ENCODE results near the gene WDR93.

The WDR93 gene

DNA sequence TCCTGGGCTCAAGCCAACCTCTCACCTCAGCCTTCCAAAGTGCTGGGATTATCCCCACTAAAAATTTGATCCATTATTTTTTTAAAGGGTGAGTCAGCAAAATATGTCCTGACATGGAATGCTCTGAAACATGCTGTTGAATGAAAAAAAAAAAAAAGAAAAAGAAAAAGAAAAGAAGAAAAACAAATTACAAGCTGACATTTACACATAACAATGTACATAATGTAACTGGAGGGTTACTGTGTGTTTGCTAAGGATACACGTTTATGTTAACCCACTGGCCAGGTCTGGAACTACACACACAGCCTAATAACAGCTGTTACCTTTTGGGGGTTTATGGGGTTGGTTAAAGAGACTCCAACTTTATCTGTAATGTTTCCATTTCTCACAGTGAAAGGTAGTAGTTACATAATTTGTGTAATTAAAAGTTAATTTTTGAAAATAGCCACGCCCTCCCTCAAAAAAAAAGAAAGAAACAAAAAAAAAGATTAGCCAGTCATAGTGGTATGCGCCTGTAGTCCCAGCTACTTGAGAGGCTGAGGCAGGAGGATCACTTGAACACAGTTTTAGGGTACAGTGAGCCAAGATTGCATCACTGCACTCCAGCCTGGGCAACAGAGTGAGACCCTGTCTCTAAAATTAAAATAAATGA lies 82.4 kb downstream of the WDR93 start:
- TF ChIP-seq YY1 (IDR thresholded peaks at IDR 0.05; ENCODE audit: insufficient read depth, insufficient read length) (no peak), ZNF274 (IDR thresholded peaks at IDR 0.05; ENCODE audit: low read depth, low read length) (no peak), SUZ12 (IDR thresholded peaks at IDR 0.05; ENCODE audit: extremely low read depth, insufficient read depth, insufficient read length) (no peak)
- no peak for DNase-seq (ENCODE audit: low read depth, low spot score)
- Histone ChIP-seq H3K4me3 (ENCODE audit: insufficient read length, low read depth) (no peak overlapping the region), H3K36me3 (ENCODE audit: insufficient read depth, insufficient read length, low read length) (no peaks in the 10 kb centered on the region), H3K9me3 (ENCODE audit: insufficient read depth, low read length) (no peaks in the 10 kb centered on the region), H3K9ac (ENCODE audit: insufficient read length, low read depth) (no peak overlapping the region), H3K27me3 (ENCODE audit: insufficient read depth, insufficient read length) (peaks cover 25% of the 10 kb centered on the region), H3K4me1 (ENCODE audit: insufficient read depth, insufficient read length) (peaks cover 3% of the 10 kb centered on the region)

DNA sequence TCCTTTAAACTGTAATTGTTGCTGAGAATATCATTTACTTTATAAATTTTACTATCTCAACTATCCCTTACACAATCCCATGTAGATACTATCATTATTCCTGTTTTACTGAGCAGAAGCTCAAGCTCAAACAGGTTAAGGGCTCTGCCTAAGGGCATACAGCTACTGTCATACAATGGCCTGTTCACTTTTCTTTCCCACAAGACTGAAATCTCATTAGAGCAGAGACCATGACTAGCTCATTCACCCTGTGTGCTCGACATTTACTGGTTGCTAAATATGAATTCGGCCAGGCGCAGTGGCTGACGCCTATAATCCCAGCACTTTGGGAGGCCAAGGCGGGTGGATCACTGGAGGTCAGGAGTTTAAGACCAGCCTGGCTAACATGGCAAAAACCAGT lies 83.9 kb downstream of the WDR93 start:
- peaks cover 3% of the 10 kb centered on the region for H3K4me1 ChIP-seq (ENCODE audit: insufficient read depth, insufficient read length)
- H3K27me3 ChIP-seq (ENCODE audit: insufficient read depth, insufficient read length), result peaks cover 32% of the 10 kb centered on the region
- H3K9ac ChIP-seq (ENCODE audit: insufficient read length, low read depth), result no peak overlapping the region
- H3K36me3 ChIP-seq (ENCODE audit: insufficient read depth, insufficient read length, low read length), result no peaks in the 10 kb centered on the region
- H3K4me3 ChIP-seq (ENCODE audit: insufficient read length, low read depth), result no peak overlapping the region
- no peak for DNase-seq (ENCODE audit: low read depth, low spot score)
- no peaks in the 10 kb centered on the region for H3K9me3 ChIP-seq (ENCODE audit: insufficient read depth, low read length)
- no peak for TF ChIP-seq SUZ12 (IDR thresholded peaks at IDR 0.05; ENCODE audit: extremely low read depth, insufficient read depth, insufficient read length)
- no peak for TF ChIP-seq ZNF274 (IDR thresholded peaks at IDR 0.05; ENCODE audit: low read depth, low read length)
- no peak for TF ChIP-seq YY1 (IDR thresholded peaks at IDR 0.05; ENCODE audit: insufficient read depth, insufficient read length)

DNA sequence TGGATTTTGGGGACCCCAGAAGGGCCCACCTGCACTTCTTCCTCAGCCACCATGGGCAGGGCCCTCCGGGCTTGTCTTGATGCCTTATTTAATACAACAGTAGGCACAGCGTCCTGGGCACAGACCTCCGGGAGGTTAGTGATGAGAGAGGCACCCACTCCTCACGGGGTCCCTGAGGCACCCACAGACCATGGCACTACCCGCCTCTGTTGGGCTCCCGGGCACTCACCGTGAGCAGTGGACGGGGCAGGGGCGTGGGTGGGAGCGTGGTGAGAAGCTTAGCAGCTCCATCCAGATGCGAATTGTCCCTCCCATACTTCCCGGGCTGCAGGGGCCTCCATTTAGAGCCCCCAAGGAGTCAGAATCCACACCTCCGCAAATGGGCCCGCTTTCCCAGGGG lies 85.2 kb downstream of the WDR93 start:
- DNase-seq (ENCODE audit: low read depth, low spot score), result no peak
- no peak overlapping the region for H3K4me3 ChIP-seq (ENCODE audit: insufficient read length, low read depth)
- H3K36me3 ChIP-seq (ENCODE audit: insufficient read depth, insufficient read length, low read length), result no peaks in the 10 kb centered on the region
- TF ChIP-seq SUZ12 (IDR thresholded peaks at IDR 0.05; ENCODE audit: extremely low read depth, insufficient read depth, insufficient read length) (no peak), YY1 (IDR thresholded peaks at IDR 0.05; ENCODE audit: insufficient read depth, insufficient read length) (no peak), ZNF274 (IDR thresholded peaks at IDR 0.05; ENCODE audit: low read depth, low read length) (no peak)
- peaks cover 32% of the 10 kb centered on the region for H3K27me3 ChIP-seq (ENCODE audit: insufficient read depth, insufficient read length)
- H3K9me3 ChIP-seq (ENCODE audit: insufficient read depth, low read length), result no peaks in the 10 kb centered on the region
- H3K4me1 ChIP-seq (ENCODE audit: insufficient read depth, insufficient read length), result peaks cover 3% of the 10 kb centered on the region
- H3K9ac ChIP-seq (ENCODE audit: insufficient read length, low read depth), result no peak overlapping the region

DNA sequence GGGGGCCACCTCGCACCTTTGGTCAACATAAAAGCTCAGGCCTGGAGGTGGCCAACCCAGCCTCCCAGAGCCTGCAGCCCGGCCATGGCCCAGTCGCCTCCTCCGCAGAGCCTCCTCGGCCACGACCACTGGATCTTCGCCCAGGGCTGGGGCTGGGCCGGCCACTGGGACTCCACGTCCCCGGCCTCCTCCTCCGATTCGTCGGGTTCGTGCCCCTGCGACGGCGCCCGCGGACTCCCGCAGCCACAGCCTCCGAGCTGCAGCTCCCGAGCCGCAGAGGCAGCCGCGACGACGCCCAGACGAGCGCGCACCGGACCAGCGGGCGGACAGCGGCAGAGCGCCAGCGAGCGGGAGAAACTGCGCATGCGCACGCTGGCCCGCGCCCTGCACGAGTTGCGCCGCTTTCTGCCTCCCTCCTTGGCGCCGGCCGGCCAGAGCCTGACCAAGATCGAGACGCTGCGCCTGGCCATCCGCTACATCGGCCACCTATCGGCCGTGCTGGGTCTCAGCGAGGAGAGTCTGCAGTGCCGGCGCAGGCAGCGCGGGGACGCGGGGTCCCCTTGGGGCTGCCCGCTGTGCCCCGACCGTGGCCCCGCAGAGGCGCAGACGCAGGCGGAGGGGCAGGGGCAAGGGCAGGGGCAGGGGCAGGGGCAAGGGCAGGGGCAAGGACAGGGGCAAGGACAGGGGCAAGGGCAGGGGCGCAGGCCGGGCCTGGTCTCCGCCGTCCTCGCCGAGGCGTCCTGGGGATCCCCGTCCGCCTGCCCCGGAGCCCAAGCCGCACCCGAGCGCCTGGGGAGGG lies 85.9 kb downstream of the WDR93 start, which contains the start of gene MESP2:
Gene MESP2, plus strand, starts transcription at position 59 of the 799 bp plus-strand sequence. Its CDS starts 26 bp downstream, at position 85.
- Histone ChIP-seq H3K9me3 (ENCODE audit: insufficient read depth, low read length) (no peaks in the 10 kb centered on the region), H3K36me3 (ENCODE audit: insufficient read depth, insufficient read length, low read length) (no peaks in the 10 kb centered on the region), H3K27me3 (ENCODE audit: insufficient read depth, insufficient read length) (peaks cover 32% of the 10 kb centered on the region), H3K9ac (ENCODE audit: insufficient read length, low read depth) (peak within 1 kb of the TSS; percentile 77), H3K4me3 (ENCODE audit: insufficient read length, low read depth) (peak within 1 kb of the TSS; percentile 24), H3K4me1 (ENCODE audit: insufficient read depth, insufficient read length) (peaks cover 9% of the 10 kb centered on the region)
- TF ChIP-seq SUZ12 (IDR thresholded peaks at IDR 0.05; ENCODE audit: extremely low read depth, insufficient read depth, insufficient read length) (no peak), YY1 (IDR thresholded peaks at IDR 0.05; ENCODE audit: insufficient read depth, insufficient read length) (no peak), ZNF274 (IDR thresholded peaks at IDR 0.05; ENCODE audit: low read depth, low read length) (no peak)
- peak; percentile 74 for DNase-seq (ENCODE audit: low read depth, low spot score)

DNA sequence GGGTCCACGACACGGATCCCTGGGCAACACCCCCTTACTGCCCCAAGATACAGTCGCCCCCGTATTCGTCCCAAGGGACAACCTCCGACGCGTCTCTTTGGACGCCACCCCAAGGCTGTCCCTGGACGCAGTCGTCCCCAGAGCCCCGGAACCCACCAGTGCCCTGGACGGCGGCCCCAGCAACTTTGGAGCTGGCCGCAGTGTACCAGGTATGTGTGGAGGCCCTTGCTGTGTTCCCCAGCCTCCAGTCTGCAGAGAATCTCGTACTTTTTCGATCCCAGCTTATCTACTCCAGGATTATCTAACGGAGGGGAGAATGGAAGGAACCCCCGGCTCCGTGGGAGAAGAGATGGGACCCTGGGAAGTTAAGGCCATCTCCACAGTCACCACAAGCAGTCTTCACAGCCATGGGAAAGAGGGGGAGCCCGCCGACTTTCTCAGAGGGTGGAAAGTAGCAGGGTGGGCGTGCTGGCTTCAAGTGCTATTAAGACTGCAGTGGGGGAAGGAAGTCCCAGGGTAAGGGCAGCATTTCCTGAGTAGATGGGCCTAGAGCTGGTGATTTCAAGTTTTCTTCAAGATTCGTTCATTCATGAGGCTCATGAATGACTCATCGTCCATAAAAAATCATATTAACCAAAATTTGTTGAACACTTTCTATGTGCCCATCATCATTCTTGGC lies 86.6 kb downstream of the WDR93 start:
- Histone ChIP-seq H3K27me3 (ENCODE audit: insufficient read depth, insufficient read length) (peaks cover 32% of the 10 kb centered on the region), H3K4me3 (ENCODE audit: insufficient read length, low read depth) (no peak overlapping the region), H3K9ac (ENCODE audit: insufficient read length, low read depth) (peak overlapping the region; percentile 43), H3K36me3 (ENCODE audit: insufficient read depth, insufficient read length, low read length) (no peaks in the 10 kb centered on the region), H3K9me3 (ENCODE audit: insufficient read depth, low read length) (no peaks in the 10 kb centered on the region), H3K4me1 (ENCODE audit: insufficient read depth, insufficient read length) (peaks cover 11% of the 10 kb centered on the region)
- no peak for DNase-seq (ENCODE audit: low read depth, low spot score)
- TF ChIP-seq YY1 (IDR thresholded peaks at IDR 0.05; ENCODE audit: insufficient read depth, insufficient read length), result no peak

DNA sequence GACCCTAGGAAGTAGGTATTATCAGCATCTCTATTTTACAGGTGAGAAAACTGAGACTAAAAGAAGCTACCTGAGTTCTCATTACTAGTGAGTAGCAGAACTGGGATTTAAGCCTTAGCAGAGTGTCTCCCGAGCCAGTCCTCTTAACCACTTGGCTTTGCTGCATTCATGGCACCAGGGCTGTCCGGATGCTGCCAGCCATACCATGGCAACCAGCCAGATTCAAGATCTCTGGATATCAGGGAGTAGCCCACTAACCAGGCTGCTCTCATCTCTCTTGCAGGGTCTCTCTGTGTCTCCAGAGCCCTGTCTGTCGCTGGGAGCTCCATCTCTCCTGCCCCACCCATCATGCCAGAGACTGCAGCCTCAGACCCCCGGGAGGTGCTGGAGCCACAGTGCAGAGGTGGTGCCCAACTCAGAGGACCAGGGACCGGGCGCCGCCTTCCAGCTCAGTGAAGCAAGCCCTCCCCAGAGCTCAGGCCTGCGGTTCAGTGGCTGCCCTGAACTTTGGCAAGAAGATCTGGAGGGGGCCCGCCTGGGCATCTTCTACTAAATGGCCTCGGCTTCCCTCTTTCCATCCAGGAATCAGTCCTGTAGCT lies 87.3 kb downstream of the WDR93 start:
- Histone ChIP-seq H3K27me3 (ENCODE audit: insufficient read depth, insufficient read length) (peaks cover 32% of the 10 kb centered on the region), H3K36me3 (ENCODE audit: insufficient read depth, insufficient read length, low read length) (no peaks in the 10 kb centered on the region), H3K9ac (ENCODE audit: insufficient read length, low read depth) (peak overlapping the region; percentile 4), H3K4me1 (ENCODE audit: insufficient read depth, insufficient read length) (peaks cover 11% of the 10 kb centered on the region), H3K9me3 (ENCODE audit: insufficient read depth, low read length) (no peaks in the 10 kb centered on the region), H3K4me3 (ENCODE audit: insufficient read length, low read depth) (no peak overlapping the region)
- no peak for DNase-seq (ENCODE audit: low read depth, low spot score)
- TF ChIP-seq YY1 (IDR thresholded peaks at IDR 0.05; ENCODE audit: insufficient read depth, insufficient read length), result no peak
- no peak for TF ChIP-seq ZNF274 (IDR thresholded peaks at IDR 0.05; ENCODE audit: low read depth, low read length)
- no peak for TF ChIP-seq SUZ12 (IDR thresholded peaks at IDR 0.05; ENCODE audit: extremely low read depth, insufficient read depth, insufficient read length)

All from NT2/D1 (cell line).